Adrenal gland (tissue), 12 donors: ENCODE measurements around the gene RHBDL1. TPM values are rescaled to one million over a fixed set of nuclear protein-coding genes. Genes with fewer than 3 reads are reported as not detected.

ENCODE experiments used
- DNase-seq, 7 donors: peaks; one replicate each; pipeline ENCODE4 v3.0.0-alpha.2; 2019 to 2020
- H3K27ac ChIP-seq, 5 donors: fragments of 200-600 bp; sonication (generic) in 4 of 5; 1 replicate in 3 of 5; 2 replicates in 2 of 5; pipeline versions ENCODE4 v1.5.1 to v1.8.0; 2016 to 2020; ENCODE audit warnings: mild to moderate bottlenecking in 1 of 5
- H3K27me3 ChIP-seq: fragments of 200-600 bp; 2 replicates; pipeline ENCODE4 v1.8.0; 2021
- H3K36me3 ChIP-seq, 2 donors: fragments of 200-600 bp; replicated peaks in 1 of 2; 1 replicate in 1 of 2; 2 replicates in 1 of 2; pipeline versions ENCODE4 v1.5.1 to v1.8.0; 2018 to 2022
- H3K4me1 ChIP-seq, 2 donors: fragments of 200-600 bp; replicated peaks in 1 of 2; 1 replicate in 1 of 2; 2 replicates in 1 of 2; pipeline versions ENCODE4 v1.5.1 to v1.8.0; 2018 to 2021
- H3K4me3 ChIP-seq, 4 donors: fragments of 200-600 bp; sonication (generic) in 3 of 4; one replicate each; pipeline ENCODE4 v1.5.1; 2016 to 2018
- H3K9me3 ChIP-seq, 3 donors: fragments of 200-600 bp; sonication (generic) in 1 of 3; replicated peaks in 1 of 3; 1 replicate in 2 of 3; 2 replicates in 1 of 3; pipeline versions ENCODE4 v1.5.1 to v1.8.0; 2016 to 2021
- CTCF ChIP-seq, 6 experiments: fragments of 450-650 bp in 4 of 6; fragments of 200-600 bp in 2 of 6; sonication (generic) in 1 of 6; IDR thresholded peaks; 1 replicate in 5 of 6; 2 replicates in 1 of 6; pipeline versions ENCODE4 v1.5.1 to v1.8.0; 2016 to 2021; ENCODE audit warnings: antibody characterized with exemption in 6 of 6, mild to moderate bottlenecking in 2 of 6, moderate library complexity in 1 of 6
- POLR2A ChIP-seq, 2 donors: fragments of 450-650 bp; IDR thresholded peaks; one replicate each; pipeline ENCODE4 v1.6.1; 2017; ENCODE audit warnings: antibody characterized with exemption in 2 of 2, mild to moderate bottlenecking in 2 of 2, moderate library complexity in 1 of 2
- WGBS, 4 donors: extraction: QIAGEN DNeasy Blood & Tissue Kit in 2 of 4; methylation state at CpG; one replicate each; pipeline versions ENCODE4 v1.1.5 to v1.1.7; 2013 to 2017; 5-methylcytosine and 5-hydroxymethylcytosine counted together
- intact Hi-C, 2 donors: fragments of 100-400 bp; cut with DNase I; formaldehyde crosslinking; loops; one replicate each; pipeline versions ENCODE4 v1.14.1 to v1.15.0; 2022 to 2023
- polyA plus RNA-seq, 3 donors: library from polyadenylated mRNA; stranded (reverse); fragments of 200-250 nt in 2 of 3; fragments of 350-450 nt in 1 of 3; fragmentation: Illumina TruSeq in 1 of 3; extraction: RNeasy Lipid Tissue Mini Kit (QIAGEN cat#74804) in 1 of 3; gene quantifications; one replicate each; pipeline ENCODE4 v1.2.3, GENCODE V29; 2013 to 2014
- total RNA-seq, 9 donors: library from RNA; depleted of rRNA in 4 of 9; stranded (reverse); fragments of >200 nt in 4 of 9; fragments of 120-200 nt in 1 of 9; fragmentation: NEBNext Ultra II Directional in 1 of 9; extraction: Animal tissue kit (Norgen Biotek cat#: 25700) in 1 of 9; gene quantifications; one replicate each; pipeline versions ENCODE4 v1.1.0 to v1.2.4, GENCODE V29; 2013 to 2023
- donor health status: healthy with polysubstance abuse.
- donor health status: Bipolar disorder and iron deficiency.
- donor health status: DM: yes; HTN: yes; CAD: no.
- donor health status: DM: no; HTN: no; CAD: no.
- donor health status: DM: no; HTN: no; CAD: no.
- donor health status: DM: yes; HTN: yes; CAD: no.

The RHBDL1 gene
- total and polyA plus RNA-seq, 12 donors = 0.13 to 21.1 (median 3.8) TPM

DNA sequence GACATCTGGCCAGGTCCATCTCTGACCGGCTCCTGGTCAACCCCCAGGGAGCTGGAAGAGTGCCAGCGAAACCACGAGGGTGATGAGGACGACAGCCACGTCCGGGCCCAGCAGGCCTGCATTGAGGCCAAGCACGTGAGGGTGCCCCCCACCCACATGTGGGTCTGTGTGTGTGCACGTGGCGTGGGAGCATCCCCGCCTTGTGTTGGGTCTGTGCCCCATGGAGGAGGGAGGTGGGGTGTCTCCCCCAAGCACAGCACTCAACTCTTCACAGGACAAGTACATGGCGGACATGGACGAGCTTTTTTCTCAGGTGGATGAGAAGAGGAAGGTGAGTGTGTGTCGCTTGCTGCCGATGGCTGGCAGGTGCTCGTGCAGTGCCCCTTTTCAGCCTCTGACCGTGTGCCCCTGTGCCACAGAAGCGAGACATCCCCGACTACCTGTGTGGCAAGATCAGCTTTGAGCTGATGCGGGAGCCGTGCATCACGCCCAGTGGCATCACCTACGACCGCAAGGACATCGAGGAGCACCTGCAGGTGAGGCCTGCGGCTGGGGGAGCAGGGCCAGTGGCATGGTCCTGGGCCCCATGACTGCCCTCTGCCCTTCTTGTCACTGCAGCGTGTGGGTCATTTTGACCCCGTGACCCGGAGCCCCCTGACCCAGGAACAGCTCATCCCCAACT lies 6.4 kb downstream of the RHBDL1 start:
- no peaks in the 10 kb centered on the region for H3K9me3 ChIP-seq
- intact Hi-C loops = no loop called here
- H3K4me1 ChIP-seq = peaks cover 27 to 41% of the 10 kb centered on the region in 2 donors
- TF ChIP-seq CTCF (IDR thresholded peaks at IDR 0.05) (no peak), POLR2A (IDR thresholded peaks at IDR 0.05) (no peak)
- 69 to 73% (median 71%) methylated on average over 15 to 28 of the region's 28 CpGs for WGBS, 4 donors
- H3K27ac ChIP-seq = peak overlapping the region in 1 of 5 donors; percentile 94
- H3K36me3 ChIP-seq = peaks cover 0 to 26% of the 10 kb centered on the region in 2 donors
- peak in 2 of 7 donors; percentile 59 to 74 for DNase-seq
- H3K27me3 ChIP-seq = no peaks in the 10 kb centered on the region
- H3K4me3 ChIP-seq = peak overlapping the region in 1 of 4 donors; percentile 99

- peaks cover 0 to 35% of the 10 kb centered on the region in 2 donors for H3K36me3 ChIP-seq
- no peaks in the 10 kb centered on the region for H3K27me3 ChIP-seq
- TF ChIP-seq CTCF (IDR thresholded peaks at IDR 0.05) = peak in 1 of 6 experiments; percentile 3
- TF ChIP-seq POLR2A (IDR thresholded peaks at IDR 0.05) = peak in 1 of 2 donors; percentile 6
- peak in 1 of 7 donors; percentile 36 for DNase-seq
- H3K4me1 ChIP-seq = peaks cover 27 to 41% of the 10 kb centered on the region in 2 donors
- peak overlapping the region in 2 of 5 donors; percentile 38 to 79 for H3K27ac ChIP-seq
- 68 to 77% (median 70%) methylated on average over 32 to 36 of the region's 36 CpGs for WGBS, 4 donors
- intact Hi-C loops = no loop called here
- no peaks in the 10 kb centered on the region for H3K9me3 ChIP-seq
- no peak overlapping the region for H3K4me3 ChIP-seq
Observed at GRCh38 chr16:682493-683395, 7.3 kb downstream of the RHBDL1 start.

- peaks cover 0 to 36% of the 10 kb centered on the region in 2 donors for H3K36me3 ChIP-seq
- 12 to 23% (median 17%) methylated on average over 22 to 57 of the region's 57 CpGs for WGBS, 4 donors
- TF ChIP-seq POLR2A (IDR thresholded peaks at IDR 0.05) = no peak
- no peak for TF ChIP-seq CTCF (IDR thresholded peaks at IDR 0.05)
- peak overlapping the region in 4 of 5 donors; percentile 38 to 90 (median 80) for H3K27ac ChIP-seq
- peak overlapping the region in 2 of 4 donors; percentile 4 to 79 for H3K4me3 ChIP-seq
- peaks cover 27 to 41% of the 10 kb centered on the region in 2 donors for H3K4me1 ChIP-seq
- H3K27me3 ChIP-seq = no peaks in the 10 kb centered on the region
- intact Hi-C loops = no loop called here
- H3K9me3 ChIP-seq = no peaks in the 10 kb centered on the region
- peak in 3 of 7 donors; percentile 38 to 57 (median 39) for DNase-seq
Observed at GRCh38 chr16:683396-684070, 8.1 kb downstream of the RHBDL1 start.
